Measurements from ENCODE around the gene AFF3.
A peak's percentile ranks its signal among the peaks of the same experiment; 100 is the strongest.
"Not testable (repeated sequence)": the region's sequence is repeated elsewhere in the genome, so short reads cannot be mapped to it uniquely, and the experiment has no call there.

Gene AFF3

DNA sequence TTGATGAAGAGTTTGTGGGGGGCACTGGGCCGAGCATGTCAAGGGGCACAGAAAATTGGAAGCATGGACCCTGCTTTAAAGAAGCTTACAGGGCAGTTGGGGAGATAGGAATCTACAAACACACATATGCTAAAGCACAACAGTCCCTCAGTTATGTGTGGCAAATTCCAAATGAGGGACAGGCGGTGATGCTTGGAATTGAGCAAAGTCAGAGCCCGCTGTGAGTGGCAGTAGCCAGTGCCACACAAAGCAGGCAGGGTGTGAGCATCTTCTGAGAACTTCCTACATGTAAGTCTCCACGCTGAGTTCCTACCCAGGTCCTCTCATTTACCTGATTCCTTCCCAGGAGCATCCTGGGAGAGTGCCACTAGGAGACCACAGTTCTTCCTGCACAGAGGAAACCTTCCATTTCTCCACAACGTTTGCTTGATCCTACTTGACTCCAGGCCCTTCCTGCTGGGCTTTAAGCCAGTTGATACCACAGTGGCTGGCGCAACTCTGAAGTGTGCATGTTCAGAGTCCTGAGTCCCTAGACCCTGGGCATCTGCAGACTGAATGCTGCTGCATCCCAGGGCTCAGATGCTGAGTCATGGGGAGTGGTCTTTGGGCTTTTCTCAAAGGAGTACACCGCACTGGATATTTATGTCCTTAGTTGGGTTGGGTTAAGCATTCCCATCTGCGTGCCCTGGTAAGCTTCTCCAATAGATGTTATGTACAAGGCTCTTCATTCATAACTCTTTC is 365.3 kb downstream of the AFF3 start:
- DNase-seq: no peak

DNA sequence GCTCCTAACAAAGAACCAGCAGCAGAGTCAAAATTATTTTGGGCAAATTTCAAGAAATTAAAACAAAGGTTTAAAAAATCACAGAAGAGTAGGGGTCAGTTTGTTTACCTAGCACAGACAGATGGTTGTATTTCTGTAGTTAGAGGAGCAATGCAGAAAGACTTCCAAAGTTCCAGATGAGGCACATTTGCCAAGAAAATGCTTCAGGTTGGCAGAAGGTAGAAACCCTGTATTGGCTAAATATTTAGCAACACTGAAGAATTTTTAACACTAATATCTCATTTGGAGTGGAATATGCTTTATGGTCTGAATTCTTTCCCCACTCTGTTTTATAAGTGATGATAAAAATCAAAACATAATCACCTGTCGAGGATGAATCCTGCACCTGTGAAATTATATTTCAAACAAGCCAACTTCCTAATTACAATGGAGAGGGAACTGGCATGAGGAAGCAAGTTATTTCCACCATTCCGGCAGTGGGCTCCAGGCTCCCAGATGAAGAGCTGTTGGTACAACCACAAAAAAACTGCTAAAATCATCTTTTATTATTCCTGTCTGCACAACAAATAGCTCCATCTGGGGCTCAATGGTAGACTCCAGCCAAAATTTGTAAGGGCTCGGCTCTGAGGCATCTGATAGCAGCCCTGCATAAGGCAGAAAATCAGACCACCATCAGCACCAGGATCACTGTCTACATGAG is 366.0 kb downstream of the AFF3 start:
- DNase-seq: no peak

DNA sequence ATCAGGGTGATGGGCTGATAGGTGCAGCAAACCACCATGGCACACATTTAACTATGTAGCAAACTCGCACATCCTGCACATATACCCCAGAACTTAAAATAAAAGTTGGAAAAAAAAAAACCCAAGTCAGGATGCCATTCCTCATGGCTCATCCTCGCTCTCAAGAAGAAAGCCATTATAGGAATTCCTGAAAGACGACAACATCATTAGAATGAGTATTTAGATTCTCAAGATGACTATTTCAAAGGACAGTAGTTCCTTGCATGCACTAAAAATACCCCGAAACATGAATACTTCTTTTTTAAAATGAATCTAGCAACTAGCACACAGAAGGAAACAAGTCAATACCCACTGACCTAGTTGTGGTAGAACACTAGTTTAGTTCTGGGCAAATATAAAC is 366.8 kb downstream of the AFF3 start:
- DNase-seq: no peak

DNA sequence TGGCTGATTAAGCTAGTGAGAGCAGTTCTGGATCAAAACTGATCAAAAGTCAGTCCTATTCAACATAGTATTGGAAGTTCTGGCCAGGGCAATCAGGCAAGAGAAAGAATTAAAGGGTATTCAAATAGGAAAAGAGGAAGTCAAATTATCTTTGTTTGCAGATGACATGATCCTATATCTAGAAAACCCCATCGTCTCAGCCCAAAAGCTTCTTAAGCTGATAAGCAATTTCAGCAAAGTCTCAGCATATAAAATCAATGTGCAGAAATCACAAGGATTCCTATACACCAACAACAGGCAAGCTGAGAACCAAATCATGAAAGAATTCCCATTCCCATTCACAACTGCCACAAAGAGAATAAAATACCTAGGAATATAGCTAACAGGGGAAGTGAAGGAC is 368.7 kb downstream of the AFF3 start:
- not testable (repeated sequence) for DNase-seq

GRCh38 chr2:99772591-99773331 is 369.6 kb downstream of the AFF3 start:
- DNase-seq: no peak

DNA sequence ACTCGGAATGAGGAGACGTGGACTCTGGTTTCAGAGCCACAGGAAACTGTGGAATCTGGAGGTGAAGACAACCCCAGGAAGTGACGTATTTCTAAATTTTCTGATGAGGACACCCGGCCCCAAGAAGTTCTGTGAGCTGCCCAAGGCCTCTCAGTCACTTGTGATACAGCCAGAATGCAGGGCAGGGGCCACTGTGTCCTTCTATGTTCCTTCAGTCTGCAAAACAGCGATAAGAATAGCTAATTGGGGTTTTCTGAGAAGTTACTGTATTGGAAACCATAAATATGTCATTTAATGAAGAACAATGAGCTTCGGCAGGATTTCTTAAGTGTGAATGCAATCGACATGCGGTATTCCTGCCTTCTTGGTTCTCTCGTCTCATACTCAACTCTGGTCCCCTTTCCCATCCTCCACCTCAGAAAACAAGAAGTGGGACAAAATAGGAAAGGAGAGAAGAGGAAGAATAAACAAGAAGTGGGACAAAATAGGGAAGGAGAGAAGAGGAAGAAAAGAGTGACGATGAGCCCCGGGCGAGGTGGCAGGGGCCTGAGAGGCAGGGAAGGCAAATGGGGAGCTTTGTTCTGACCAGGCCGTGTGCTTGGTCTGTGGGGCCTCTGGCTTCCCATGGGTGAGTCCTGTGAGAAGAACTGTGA is 370.6 kb downstream of the AFF3 start:
- DNase-seq: no peak

DNA sequence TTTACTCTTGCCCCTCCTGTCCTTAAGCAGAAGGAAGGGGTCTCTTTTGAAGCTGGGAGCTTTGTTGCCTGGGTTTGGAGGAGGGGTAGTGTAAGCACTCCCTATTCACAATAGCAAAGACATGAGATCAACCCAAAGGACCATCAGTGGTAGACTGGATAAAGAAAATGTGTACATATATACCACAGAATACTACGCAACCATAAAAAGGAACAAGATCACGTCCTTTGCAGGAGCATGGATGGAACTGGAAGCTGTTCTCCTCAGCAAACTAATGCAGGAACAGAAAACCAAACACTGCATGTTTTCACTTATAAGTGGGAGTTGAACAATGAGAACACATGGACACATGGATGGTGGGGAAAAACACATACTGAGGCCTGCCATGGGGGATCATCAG is 371.5 kb downstream of the AFF3 start:
- DNase-seq: no peak

DNA sequence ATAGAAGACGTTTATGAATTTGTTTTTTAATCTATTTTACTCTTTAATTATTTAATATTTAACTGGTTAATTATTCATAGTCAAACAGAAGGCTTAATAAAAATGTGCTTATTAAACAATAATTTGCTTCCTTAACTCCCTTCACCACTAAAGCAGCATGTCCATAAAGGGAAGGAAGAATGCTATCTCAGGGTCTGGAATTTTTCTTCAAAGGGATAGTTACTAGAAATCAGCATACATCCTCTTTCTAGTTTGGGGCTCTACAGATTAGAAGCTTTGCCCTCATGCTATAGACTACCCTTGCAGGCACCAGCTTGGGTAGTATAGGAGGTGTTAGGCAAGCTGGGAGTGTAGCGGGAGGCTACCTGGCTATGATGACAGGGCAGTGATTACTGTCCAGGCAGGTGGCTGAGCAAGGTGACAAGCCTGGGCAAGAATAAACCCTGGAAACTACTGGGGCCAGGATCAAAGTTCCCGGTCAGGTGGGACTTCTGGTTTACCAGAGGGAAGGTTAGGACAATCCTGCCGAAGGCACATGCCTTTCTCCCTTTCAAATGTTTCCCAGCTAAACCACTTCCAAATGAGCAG is 376.6 kb downstream of the AFF3 start:
- no peak for DNase-seq

DNA sequence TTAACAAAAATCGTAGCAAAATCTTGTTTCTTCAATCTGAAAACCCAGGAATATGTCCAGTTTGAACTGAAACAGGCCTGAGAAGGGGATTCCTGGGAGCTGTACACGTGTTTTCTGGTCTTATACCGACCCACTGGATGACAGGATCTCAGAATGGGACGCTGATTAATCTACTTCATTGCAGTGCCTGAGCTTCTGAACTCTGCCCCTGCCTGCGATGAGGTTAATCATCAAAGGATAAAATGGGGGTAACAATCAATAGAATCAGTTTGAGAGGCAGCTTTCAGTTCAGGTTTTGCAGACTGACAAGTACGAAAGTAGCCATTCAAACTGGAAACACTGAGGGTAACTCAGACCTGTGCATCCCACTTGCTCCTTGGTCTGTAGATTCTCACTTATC is 378.6 kb downstream of the AFF3 start:
- no peak for DNase-seq

DNA sequence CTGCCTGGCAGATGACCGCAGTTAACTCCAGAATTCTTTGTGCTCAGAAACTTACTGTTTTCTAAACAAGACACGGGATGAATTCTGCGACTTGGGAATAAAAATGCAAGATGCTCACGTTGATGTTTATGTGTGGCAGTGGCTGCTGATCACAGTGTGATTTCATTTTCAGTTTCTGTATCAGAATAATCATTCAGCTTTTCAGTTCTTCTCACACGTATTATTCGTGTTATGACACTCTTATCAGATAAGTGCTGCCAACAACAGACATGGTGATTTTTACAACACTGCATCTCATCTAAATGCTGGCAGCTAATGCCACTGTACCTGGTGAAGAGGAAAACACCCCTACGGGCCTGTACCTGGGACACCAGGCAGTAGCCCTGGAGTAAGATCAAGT is 379.7 kb downstream of the AFF3 start:
- DNase-seq: no peak

DNA sequence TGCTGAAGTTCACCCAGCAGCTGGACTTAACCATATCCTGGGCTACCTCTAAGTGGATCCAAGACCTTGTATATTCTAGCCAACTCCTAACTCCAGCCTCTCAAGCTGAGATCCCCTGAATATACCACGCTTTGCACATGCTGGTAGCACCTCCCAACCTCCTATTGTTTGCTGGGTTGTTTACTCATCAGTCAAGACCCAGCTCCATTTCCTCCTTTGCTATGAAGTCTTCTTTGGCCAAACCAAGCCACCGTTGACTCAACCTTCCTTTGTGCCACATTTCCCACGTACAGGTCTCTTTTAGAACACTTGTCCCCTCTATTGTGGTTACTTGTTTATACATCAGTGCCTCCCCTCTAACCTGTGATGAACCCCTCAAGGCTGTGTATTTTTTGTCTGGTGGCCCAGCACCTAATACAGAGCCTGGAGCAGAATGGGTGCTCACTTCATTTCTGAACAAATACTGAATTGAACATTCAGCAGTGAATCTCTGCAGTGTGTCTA is 384.7 kb downstream of the AFF3 start:
- no peak for DNase-seq

- DNase-seq: no peak
These were observed 386.3 kb downstream of the AFF3 start for GRCh38 chr2:99756059-99756458.

GRCh38 chr2:99754210-99754609 is 388.2 kb downstream of the AFF3 start:
- no peak for DNase-seq

- DNase-seq: no peak
These were observed 388.9 kb downstream of the AFF3 start for GRCh38 chr2:99753505-99753904.

- DNase-seq: no peak
These were observed 394.0 kb downstream of the AFF3 start for GRCh38 chr2:99748344-99748743.

- no peak for DNase-seq
These were observed 394.5 kb downstream of the AFF3 start for GRCh38 chr2:99747842-99748241.

DNA sequence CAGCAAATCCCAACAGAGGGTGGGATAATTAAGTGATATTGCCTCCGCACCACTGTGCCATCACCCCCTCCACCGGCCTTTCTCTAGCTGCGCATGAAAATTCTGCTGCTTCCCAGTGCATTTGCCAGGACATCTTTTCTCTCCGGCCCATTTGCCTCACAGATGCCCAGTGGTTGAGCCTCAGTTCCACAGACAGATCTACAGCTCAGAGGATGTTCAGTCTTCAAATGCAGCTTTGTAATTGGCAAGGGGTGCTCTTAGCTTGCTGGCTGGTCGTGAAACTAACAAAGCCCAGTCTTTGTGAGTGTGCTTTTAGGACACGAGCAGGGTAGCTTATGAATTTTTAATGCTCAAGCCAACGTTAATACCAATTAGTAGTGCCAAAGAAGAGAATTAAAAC is 399.2 kb downstream of the AFF3 start:
- no peak for DNase-seq

GRCh38 chr2:99737537-99737936 is 404.9 kb downstream of the AFF3 start:
- DNase-seq: no peak

GRCh38 chr2:99735753-99736152 is 406.6 kb downstream of the AFF3 start:
- DNase-seq: no peak

GRCh38 chr2:99735314-99735713 is 407.1 kb downstream of the AFF3 start:
- DNase-seq: not testable (repeated sequence)

- no peak for DNase-seq
These were observed 408.2 kb downstream of the AFF3 start for GRCh38 chr2:99734236-99734635.

DNA sequence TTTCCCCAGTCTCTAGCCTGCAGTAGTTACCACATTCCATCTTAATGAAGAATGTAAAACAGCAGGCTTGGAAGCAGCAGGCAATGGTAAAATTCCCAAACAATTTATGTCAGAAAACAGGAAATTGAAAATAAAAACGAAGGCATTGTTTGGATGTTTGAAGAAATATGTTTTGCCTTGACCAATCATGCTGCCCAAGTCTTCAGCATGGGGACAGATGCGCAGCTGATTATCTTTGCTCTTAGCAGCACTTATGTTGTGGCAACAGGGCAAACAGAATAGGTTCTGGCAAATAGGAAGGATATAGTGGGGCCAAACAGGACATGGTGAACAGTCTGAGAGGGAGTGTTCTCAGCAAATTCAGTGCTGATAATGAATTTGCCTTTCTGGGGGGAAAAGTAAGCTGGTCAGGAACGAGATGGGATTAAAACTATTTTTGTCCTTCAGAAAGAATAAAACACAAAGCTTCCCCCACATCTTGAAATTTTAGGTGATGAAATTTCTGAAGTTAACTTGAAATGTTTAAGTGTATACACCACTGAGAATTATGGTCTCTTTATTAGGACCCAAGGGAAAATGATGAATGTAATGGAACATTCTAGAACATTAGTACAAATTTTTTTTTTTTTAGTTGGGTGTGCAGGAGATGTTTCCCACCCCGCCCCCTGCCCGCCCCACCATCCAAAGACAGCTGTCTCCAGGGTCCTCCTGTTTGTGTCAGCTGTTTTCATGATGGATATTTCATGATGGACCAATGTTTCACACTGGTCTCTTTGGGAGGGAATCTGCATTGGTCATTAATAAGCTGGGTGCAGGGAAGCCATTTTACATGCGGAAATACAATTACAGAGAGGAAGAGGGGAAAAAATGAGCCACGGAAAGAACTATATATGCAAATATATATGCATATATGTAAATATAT is 413.0 kb downstream of the AFF3 start:
- peak; percentile 2 for DNase-seq
